ENCODE measurements around the gene PIGL.
A peak's percentile ranks its signal among the peaks of the same experiment; 100 is the strongest.
"Not testable (repeated sequence)": the region's sequence is repeated elsewhere in the genome, so short reads cannot be mapped to it uniquely, and the experiment has no call there.

PIGL gene

DNA sequence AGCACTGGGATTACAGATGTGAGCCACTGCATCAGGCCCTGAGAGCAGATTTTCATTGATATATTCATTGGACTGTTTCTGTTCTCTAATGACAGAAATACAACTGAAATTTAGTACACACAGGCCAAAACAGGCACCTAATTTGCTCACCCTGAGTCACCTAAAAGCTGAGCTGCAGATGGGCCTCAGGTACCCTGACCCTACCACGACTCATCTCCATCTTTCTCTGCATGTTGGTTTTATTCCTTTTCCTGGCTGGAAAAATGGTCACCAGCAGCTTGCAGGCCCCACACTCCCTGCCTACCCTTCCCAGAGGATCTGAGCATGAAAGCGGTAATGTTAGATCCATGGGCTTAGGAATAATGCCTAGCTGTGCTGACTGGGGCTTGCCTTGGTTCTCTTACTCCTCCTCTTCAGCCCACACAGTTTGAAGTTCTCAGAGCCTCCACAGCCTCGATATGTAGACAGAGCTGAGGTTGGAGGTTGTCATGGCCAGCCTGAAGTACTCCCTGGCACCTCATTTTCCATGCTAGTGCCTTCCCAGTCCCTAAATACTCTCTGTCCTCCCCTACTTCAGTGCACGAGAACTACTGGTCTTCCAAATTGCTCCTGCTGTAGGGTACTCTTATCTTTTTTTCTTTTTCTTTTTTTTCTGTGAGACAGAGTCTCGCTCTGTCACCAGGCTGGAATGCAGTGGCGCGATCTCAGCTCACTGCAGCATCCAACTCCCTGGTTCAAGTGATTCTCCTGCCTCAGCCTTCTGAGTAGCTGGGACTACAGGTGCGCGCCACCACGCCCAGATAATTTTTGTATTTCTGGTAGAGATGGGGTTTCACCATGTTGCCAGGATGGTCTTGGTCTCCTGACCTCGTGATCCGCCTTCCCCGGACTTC, 85.2 kb downstream of the PIGL start:
- DNase-seq (ENCODE audit: low spot score in 2 of 2) (no peak), ATAC-seq (no peak)
- H3K36me3 Mint-ChIP-seq: peaks cover 30% of the 10 kb centered on the region
- no peaks in the 10 kb centered on the region for H3K9me3 Mint-ChIP-seq
- H3K27ac Mint-ChIP-seq: peak overlapping the region; percentile 67
- no peak overlapping the region for H3K4me3 Mint-ChIP-seq
- H3K4me1 Mint-ChIP-seq: peaks cover 5% of the 10 kb centered on the region

DNA sequence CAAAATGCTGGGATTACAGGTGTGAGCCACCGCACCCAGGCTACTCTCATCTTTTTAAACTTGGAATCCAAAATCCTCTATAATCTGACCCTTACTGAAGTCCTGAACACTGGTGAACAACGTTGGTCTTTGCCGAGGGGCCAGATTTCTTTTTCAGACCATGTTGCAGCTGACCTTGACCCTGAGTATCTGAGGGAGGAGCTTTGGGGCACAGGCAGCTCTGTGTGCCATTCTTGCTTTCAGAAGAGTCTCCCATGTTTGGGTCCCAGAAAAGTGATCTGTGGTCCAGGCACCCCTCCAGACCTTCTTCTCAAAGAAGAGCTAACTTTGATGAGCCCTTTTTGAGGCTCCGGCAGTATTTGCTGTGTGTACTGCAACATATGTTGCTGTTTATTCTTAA, 85.8 kb downstream of the PIGL start:
- peaks cover 30% of the 10 kb centered on the region for H3K36me3 Mint-ChIP-seq
- H3K4me3 Mint-ChIP-seq: no peak overlapping the region
- ATAC-seq (no peak), DNase-seq (ENCODE audit: low spot score in 2 of 2) (no peak)
- H3K27ac Mint-ChIP-seq: no peak overlapping the region
- no peaks in the 10 kb centered on the region for H3K9me3 Mint-ChIP-seq
- peaks cover 5% of the 10 kb centered on the region for H3K4me1 Mint-ChIP-seq

DNA sequence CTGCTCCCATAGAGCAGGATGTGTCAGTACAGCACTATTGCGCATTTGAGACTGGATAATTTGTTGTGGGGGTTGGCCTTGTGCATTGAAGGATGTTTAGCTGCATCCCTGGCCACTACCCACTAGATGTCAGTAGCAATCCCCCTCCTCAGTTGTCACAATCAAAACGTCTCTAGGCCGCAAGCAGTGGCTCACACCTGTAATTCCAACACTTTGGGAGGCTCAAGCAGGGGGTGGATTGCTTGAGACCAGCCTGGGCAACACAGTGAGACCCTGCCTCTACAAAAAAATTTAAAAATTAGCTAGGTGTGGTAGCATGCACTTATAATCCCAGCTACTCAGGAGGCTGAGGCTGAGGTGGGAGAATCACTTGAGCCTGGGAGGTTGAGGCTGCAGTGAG, 87.8 kb downstream of the PIGL start:
- peaks cover 5% of the 10 kb centered on the region for H3K4me1 Mint-ChIP-seq
- peaks cover 30% of the 10 kb centered on the region for H3K36me3 Mint-ChIP-seq
- ATAC-seq (no peak), DNase-seq (ENCODE audit: low spot score in 2 of 2) (no peak)
- H3K27ac Mint-ChIP-seq: no peak overlapping the region
- no peak overlapping the region for H3K4me3 Mint-ChIP-seq
- H3K9me3 Mint-ChIP-seq: no peaks in the 10 kb centered on the region

- no peak for DNase-seq (ENCODE audit: low spot score in 2 of 2)
- no peaks in the 10 kb centered on the region for H3K9me3 Mint-ChIP-seq
- no peak overlapping the region for H3K4me3 Mint-ChIP-seq
- ATAC-seq: no peak
- H3K36me3 Mint-ChIP-seq: peaks cover 19% of the 10 kb centered on the region
- H3K27ac Mint-ChIP-seq: no peak overlapping the region
- H3K4me1 Mint-ChIP-seq: peaks cover 16% of the 10 kb centered on the region
Observed at GRCh38 chr17:16306211-16306610, 89.2 kb downstream of the PIGL start.

DNA sequence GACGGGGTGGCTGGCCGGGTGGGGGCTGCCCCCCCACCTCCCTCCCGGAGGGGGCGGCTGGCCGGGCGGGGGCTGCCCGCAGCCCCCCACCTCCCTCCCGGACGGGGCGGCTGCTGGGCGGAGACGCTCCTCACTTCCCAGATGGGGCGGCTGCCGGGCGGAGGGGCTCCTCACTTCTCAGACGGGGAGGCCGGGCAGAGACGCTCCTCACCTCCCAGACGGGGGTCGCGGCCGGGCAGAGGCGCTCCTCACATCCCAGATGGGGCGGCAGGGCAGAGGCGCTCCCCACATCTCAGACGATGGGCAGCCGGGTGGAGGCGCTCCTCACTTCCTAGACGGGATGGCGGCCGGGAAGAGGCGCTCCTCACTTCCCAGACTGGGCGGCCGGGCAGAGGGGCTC, 95.1 kb downstream of the PIGL start:
- not testable (repeated sequence) for ATAC-seq; H3K36me3 Mint-ChIP-seq; H3K4me3 Mint-ChIP-seq; DNase-seq (ENCODE audit: low spot score in 2 of 2); H3K27ac Mint-ChIP-seq; H3K9me3 Mint-ChIP-seq
- peaks cover 14% of the 10 kb centered on the region for H3K4me1 Mint-ChIP-seq

DNA sequence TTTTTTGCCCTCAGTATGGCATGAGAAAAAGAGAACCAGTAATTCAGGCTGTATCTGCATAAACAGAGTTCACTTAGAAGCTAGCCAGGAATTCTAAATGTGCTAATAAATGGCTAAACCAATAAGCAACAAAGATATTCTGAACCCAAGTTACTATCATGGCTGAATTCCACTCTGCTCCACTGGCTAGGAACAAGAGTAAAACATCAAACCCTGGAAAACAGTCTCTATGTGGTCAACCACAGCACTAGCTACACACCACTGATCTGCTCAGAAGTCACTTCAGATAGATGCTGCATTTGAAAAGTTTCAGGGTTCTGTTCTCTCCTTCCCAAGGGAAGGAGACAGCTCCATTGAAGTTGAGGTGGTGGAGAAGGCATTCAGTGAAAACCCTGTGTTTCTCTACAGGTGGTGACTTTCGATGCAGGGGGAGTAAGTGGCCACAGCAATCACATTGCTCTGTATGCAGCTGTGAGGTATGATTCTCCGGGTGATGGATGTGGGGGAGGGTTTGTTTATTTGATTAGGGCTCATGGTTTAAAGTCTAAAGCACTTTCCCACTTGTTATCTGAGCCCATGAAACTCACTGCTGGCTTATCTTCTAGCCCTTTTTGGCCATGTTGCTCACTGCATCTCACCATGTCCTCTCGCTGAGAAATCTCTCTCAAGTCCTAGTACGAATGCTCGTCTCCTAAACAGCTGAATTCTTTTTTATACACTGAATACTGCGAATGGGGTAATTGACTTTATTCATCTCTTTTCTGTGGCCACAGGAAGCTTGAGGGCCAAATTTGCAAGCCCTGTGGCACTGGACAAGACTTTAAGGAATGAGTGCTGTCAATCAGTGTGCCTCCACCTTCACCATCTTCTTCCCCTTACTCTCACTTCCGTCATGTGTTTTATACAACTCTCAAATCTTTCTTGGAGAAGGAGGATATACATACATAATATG, 96.4 kb downstream of the PIGL start:
- ATAC-seq: no peak
- no peak for DNase-seq (ENCODE audit: low spot score in 2 of 2)
- no peak overlapping the region for H3K27ac Mint-ChIP-seq
- peaks cover 6% of the 10 kb centered on the region for H3K36me3 Mint-ChIP-seq
- no peak overlapping the region for H3K4me3 Mint-ChIP-seq
- H3K4me1 Mint-ChIP-seq: peaks cover 14% of the 10 kb centered on the region
- H3K9me3 Mint-ChIP-seq: no peaks in the 10 kb centered on the region

DNA sequence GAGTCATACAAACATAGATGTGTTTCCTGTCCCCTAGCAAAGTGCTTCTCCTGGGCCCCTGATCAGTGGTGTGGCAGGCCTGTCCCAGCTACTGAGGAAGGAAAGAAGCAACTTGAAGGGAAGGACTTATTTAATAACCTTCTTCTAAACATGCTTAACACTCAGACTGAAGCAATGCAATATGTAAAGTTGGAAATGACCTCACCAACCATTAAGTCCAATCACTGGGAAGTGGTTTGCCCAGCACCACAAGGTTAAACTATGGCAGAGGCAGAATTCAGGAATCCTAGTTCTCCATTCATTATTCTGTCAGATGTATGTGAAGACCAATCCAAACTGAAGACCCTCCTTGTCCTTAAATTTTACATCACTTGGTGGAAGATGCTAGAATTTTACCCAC, 97.2 kb downstream of the PIGL start:
- no peak for ATAC-seq
- Mint-ChIP-seq H3K4me3 (no peak overlapping the region), H3K4me1 (peaks cover 14% of the 10 kb centered on the region), H3K9me3 (no peaks in the 10 kb centered on the region), H3K36me3 (peaks cover 6% of the 10 kb centered on the region), H3K27ac (no peak overlapping the region)
- no peak for DNase-seq (ENCODE audit: low spot score in 2 of 2)

GRCh38 chr17:16314859-16315258, 97.8 kb downstream of the PIGL start:
- ATAC-seq: no peak
- Mint-ChIP-seq H3K4me1 (peaks cover 14% of the 10 kb centered on the region), H3K36me3 (peaks cover 6% of the 10 kb centered on the region), H3K4me3 (no peak overlapping the region), H3K27ac (no peak overlapping the region), H3K9me3 (no peaks in the 10 kb centered on the region)
- no peak for DNase-seq (ENCODE audit: low spot score in 2 of 2)

GRCh38 chr17:16319969-16320368, 103.0 kb downstream of the PIGL start:
- Mint-ChIP-seq H3K4me3 (no peak overlapping the region), H3K36me3 (peaks cover 8% of the 10 kb centered on the region), H3K9me3 (no peaks in the 10 kb centered on the region), H3K4me1 (no peaks in the 10 kb centered on the region), H3K27ac (no peak overlapping the region)
- no peak for DNase-seq (ENCODE audit: low spot score in 2 of 2)
- no peak for ATAC-seq

GRCh38 chr17:16322636-16323035, 105.6 kb downstream of the PIGL start:
- no peak for DNase-seq (ENCODE audit: low spot score in 2 of 2)
- ATAC-seq: no peak
- no peaks in the 10 kb centered on the region for H3K4me1 Mint-ChIP-seq
- no peak overlapping the region for H3K4me3 Mint-ChIP-seq
- no peak overlapping the region for H3K27ac Mint-ChIP-seq
- H3K9me3 Mint-ChIP-seq: no peaks in the 10 kb centered on the region
- H3K36me3 Mint-ChIP-seq: peaks cover 22% of the 10 kb centered on the region

DNA sequence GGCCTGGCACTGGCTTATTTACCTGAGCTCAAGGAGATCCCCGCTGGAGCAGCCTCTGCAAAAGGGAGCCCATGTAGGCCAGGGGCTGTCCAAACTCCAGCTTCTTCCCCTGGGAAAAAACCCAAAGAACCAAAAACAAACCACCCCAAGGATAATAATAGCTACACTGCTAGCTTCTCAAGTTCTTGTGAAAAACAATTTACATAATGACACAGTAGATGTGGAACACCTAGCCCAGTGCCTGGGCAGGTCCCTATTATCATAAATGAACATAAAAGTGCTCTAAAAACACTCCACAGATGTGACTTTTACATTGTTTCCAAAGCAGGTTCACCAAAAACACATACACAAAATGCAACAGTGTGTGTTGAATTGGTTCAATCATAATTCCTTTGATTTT, 109.0 kb downstream of the PIGL start:
- Mint-ChIP-seq H3K9me3 (no peaks in the 10 kb centered on the region), H3K27ac (no peak overlapping the region)
- ATAC-seq: no peak

GRCh38 chr17:16327018-16327417, 110.0 kb downstream of the PIGL start:
- DNase-seq (ENCODE audit: low spot score in 2 of 2) (no peak), ATAC-seq (no peak)
- Mint-ChIP-seq H3K4me1 (no peaks in the 10 kb centered on the region), H3K9me3 (no peaks in the 10 kb centered on the region), H3K27ac (no peak overlapping the region), H3K36me3 (peaks cover 22% of the 10 kb centered on the region), H3K4me3 (no peak overlapping the region)

More for the DNA sequence above, 109.0 kb downstream of the PIGL start:
- no peak for DNase-seq (ENCODE audit: low spot score in 2 of 2)
- H3K36me3 Mint-ChIP-seq: peaks cover 22% of the 10 kb centered on the region
- H3K4me1 Mint-ChIP-seq: no peaks in the 10 kb centered on the region
- H3K4me3 Mint-ChIP-seq: no peak overlapping the region

- Mint-ChIP-seq H3K9me3 (no peaks in the 10 kb centered on the region), H3K27ac (no peak overlapping the region), H3K36me3 (peaks cover 22% of the 10 kb centered on the region), H3K4me3 (no peak overlapping the region), H3K4me1 (no peaks in the 10 kb centered on the region)
- ATAC-seq (no peak), DNase-seq (ENCODE audit: low spot score in 2 of 2) (no peak)
Observed at GRCh38 chr17:16328997-16329396, 112.0 kb downstream of the PIGL start.

DNA sequence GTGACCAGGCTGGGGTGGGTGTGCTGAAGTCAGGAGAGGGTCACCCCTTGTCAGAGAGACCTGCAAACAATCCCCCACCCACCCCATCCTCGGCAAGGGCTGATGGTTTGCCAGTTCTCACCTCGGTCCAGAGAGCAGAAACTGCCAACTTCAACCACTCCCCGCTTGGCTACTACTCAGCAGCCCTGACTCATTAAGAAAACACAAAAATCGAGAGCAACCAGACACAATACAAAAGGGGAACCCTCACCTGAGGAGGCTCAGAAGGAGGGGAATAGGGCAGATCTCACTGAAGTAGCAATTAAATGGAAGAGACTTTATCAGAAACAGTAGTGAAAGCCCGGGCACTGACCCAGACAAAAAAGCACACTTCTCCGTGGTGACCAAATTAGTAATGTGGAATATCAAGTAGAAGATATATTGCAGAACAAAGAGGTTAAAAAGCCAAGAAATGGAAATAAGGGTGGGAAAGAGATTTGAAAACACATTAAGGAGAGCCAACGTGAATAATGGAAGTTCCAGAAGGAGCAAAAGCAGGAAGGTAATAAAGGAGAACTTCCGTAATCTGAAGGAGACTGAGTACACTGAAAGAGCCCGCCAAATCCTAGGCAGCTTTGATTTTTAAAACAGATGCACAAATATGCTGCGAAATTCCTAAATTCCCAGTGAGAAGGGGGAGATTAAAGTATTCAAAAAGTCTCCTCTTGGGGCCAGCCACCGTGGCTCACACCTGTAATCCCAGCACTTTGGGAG, 112.7 kb downstream of the PIGL start:
- no peak for DNase-seq (ENCODE audit: low spot score in 2 of 2)
- H3K4me1 Mint-ChIP-seq: no peaks in the 10 kb centered on the region
- no peaks in the 10 kb centered on the region for H3K9me3 Mint-ChIP-seq
- H3K4me3 Mint-ChIP-seq: no peak overlapping the region
- H3K27ac Mint-ChIP-seq: no peak overlapping the region
- H3K36me3 Mint-ChIP-seq: peaks cover 22% of the 10 kb centered on the region
- ATAC-seq: peak; percentile 19

DNA sequence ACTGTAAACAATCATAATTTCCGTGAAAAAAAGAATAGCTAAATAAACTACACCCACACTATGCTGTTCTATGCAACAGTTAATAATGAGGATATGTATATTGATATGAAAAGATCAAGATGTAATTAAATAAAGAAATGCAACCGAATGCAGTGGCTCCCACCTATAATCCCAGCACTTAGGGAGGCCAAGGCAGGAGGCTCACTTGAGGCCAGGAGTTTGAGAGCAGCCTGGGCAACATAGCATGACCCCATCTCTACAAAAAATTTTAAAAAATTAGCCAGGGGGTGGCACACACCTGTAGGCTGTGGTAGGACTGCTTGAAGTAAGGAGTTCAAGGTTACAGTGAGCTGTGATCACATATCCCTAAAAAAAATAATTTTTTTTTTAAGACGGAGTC, 121.4 kb downstream of the PIGL start:
- no peak overlapping the region for H3K4me3 Mint-ChIP-seq
- H3K9me3 Mint-ChIP-seq: no peaks in the 10 kb centered on the region
- ATAC-seq (no peak), DNase-seq (ENCODE audit: low spot score in 2 of 2) (no peak)
- H3K36me3 Mint-ChIP-seq: peaks cover 11% of the 10 kb centered on the region
- H3K4me1 Mint-ChIP-seq: no peaks in the 10 kb centered on the region
- no peak overlapping the region for H3K27ac Mint-ChIP-seq

All from stimulated activated effector memory CD8-positive, alpha-beta T cell treated with anti-CD3 and anti-CD28 coated beads, Interleukin-12 subunit alpha, Interleukin-12 subunit beta, amount 100 ng/mL, for 72 hours (primary cell).